Upper lobe of left lung (tissue), 4 donors: ENCODE results near the gene GPR27.

ENCODE experiments used
- POLR2AphosphoS5 ChIP-seq, 2 donors: sonication (generic); formaldehyde crosslinking; IDR thresholded peaks; one replicate each; pipeline ENCODE4 v1.5.1; 2017; ENCODE audit warnings: antibody characterized with exemption in 2 of 2
- TF ChIP-seq, protein P1 (sequence below), 6 experiments: fragments of 450-650 bp in 4 of 6; fragments of 200-600 bp in 2 of 6; sonication (generic) in 2 of 6; IDR thresholded peaks; one replicate each; pipeline ENCODE4 v1.5.1; 2016 to 2019; ENCODE audit warnings: antibody characterized with exemption in 6 of 6

DNA sequence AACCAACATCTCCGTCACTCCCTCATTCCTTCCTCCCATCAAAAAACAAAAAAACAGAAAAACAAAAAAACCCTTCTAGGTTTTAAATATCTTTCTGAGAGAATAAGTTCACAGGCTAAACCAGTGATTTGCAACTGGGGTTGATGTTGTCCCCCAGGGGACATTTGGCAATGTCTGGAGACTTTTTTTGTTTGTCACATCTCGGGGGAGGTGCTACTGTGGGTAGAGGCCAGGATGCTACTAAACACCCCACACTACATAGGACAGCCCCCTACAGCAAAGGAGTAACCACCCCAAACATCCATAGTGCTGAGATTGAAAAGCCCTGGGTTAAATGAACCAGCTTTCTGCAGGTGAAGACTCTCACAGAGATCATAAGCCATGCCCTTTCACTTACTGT lies 48.3 kb downstream of the GPR27 start:
- no peak for TF ChIP-seq POLR2AphosphoS5 (IDR thresholded peaks at IDR 0.05)
- TF ChIP-seq, protein P1, sequence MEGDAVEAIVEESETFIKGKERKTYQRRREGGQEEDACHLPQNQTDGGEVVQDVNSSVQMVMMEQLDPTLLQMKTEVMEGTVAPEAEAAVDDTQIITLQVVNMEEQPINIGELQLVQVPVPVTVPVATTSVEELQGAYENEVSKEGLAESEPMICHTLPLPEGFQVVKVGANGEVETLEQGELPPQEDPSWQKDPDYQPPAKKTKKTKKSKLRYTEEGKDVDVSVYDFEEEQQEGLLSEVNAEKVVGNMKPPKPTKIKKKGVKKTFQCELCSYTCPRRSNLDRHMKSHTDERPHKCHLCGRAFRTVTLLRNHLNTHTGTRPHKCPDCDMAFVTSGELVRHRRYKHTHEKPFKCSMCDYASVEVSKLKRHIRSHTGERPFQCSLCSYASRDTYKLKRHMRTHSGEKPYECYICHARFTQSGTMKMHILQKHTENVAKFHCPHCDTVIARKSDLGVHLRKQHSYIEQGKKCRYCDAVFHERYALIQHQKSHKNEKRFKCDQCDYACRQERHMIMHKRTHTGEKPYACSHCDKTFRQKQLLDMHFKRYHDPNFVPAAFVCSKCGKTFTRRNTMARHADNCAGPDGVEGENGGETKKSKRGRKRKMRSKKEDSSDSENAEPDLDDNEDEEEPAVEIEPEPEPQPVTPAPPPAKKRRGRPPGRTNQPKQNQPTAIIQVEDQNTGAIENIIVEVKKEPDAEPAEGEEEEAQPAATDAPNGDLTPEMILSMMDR (IDR thresholded peaks at IDR 0.05), result no peak
